OCI-LY3 (cell line): ENCODE results near the gene ACVRL1.

Experiments
- H2AFZ ChIP-seq: fragments of 200-600, 300-600 bp; shearing (Covaris generic); 2 replicates; pipeline ENCODE4 v1.6.0; 2014; ENCODE audit warnings: antibody characterized with exemption, low read depth, low read length
- H3K27ac ChIP-seq: fragments of 200-600, 300-600 bp; sonication (generic); 2 replicates; pipeline ENCODE4 v1.5.1; 2014; ENCODE audit warnings: mild to moderate bottlenecking, low read length, moderate library complexity, mixed read lengths
- H3K27me3 ChIP-seq: fragments of 200-600, 300-600 bp; sonication (generic); 2 replicates; pipeline ENCODE4 v1.6.1; 2014; ENCODE audit warnings: low read depth, low read length, mixed read lengths
- H3K36me3 ChIP-seq: fragments of 200-600, 300-600 bp; sonication (generic); replicated peaks from 2 replicates; pipeline ENCODE3; 2014; ENCODE audit warnings: low read depth, low read length, mixed read lengths
- H3K4me1 ChIP-seq: fragments of 300-600, 200-600 bp; sonication (generic); 2 replicates; pipeline ENCODE4 v1.6.1; 2014; ENCODE audit warnings: low read length, mixed read lengths
- H3K4me2 ChIP-seq: fragments of 200-600, 300-600 bp; sonication (generic); 2 replicates; pipeline ENCODE4 v1.6.1; 2014; ENCODE audit warnings: low read length, mixed read lengths
- H3K4me3 ChIP-seq: fragments of 300-600, 200-600 bp; sonication (generic); 2 replicates; pipeline ENCODE4 v1.5.1; 2014; ENCODE audit warnings: antibody characterized with exemption, mild to moderate bottlenecking, low read length, moderate library complexity
- H3K79me2 ChIP-seq: fragments of 300-600, 200-600 bp; shearing (Covaris generic); 2 replicates; pipeline ENCODE4 v1.6.1; 2014; ENCODE audit warnings: mild to moderate bottlenecking, low read length, mixed read lengths
- H3K9ac ChIP-seq: fragments of 300-600, 200-600 bp; shearing (Covaris generic); 2 replicates; pipeline ENCODE4 v1.6.0; 2014; ENCODE audit warnings: mild to moderate bottlenecking, low read length, moderate library complexity
- H3K9me3 ChIP-seq: fragments of 200-600, 300-600 bp; shearing (Covaris generic); 2 replicates; pipeline ENCODE4 v1.6.1; 2014; ENCODE audit warnings: low read length, mixed read lengths; ENCODE audit not compliant: insufficient read depth
- H4K20me1 ChIP-seq: fragments of 200-600, 300-600 bp; sonication (generic); 2 replicates; pipeline ENCODE4 v1.6.1; 2016; ENCODE audit warnings: low read length, mixed read lengths; ENCODE audit not compliant: insufficient read depth
- CTCF ChIP-seq: fragments of 200-600, 300-600 bp; sonication (generic); IDR thresholded peaks from 2 replicates; pipeline ENCODE4 v1.5.1; 2014; ENCODE audit warnings: antibody characterized with exemption, low read length, low read depth
- EZH2phosphoT487 ChIP-seq: fragments of 200-600 bp; shearing (Covaris generic); IDR thresholded peaks from 2 replicates; pipeline ENCODE4 v1.6.1; 2018; ENCODE audit warnings: antibody characterized with exemption, mixed run types, low read depth

The ACVRL1 gene

GRCh38 chr12:51941604-51942003 lies 34.3 kb downstream of the ACVRL1 start:
- Histone ChIP-seq H3K4me2 (no peak overlapping the region), H3K9ac (no peak overlapping the region), H2AFZ (no peak overlapping the region), H3K36me3 (peaks cover 3% of the 10 kb centered on the region), H3K9me3 (peaks cover 16% of the 10 kb centered on the region), H4K20me1 (no peaks in the 10 kb centered on the region), H3K27me3 (peaks cover 42% of the 10 kb centered on the region), H3K4me1 (no peaks in the 10 kb centered on the region), H3K4me3 (no peak overlapping the region), H3K27ac (no peak overlapping the region), H3K79me2 (no peaks in the 10 kb centered on the region)
- no peak for TF ChIP-seq CTCF
- no peak for TF ChIP-seq EZH2phosphoT487

GRCh38 chr12:51942056-51942455 lies 34.8 kb downstream of the ACVRL1 start:
- peaks cover 42% of the 10 kb centered on the region for H3K27me3 ChIP-seq
- TF ChIP-seq CTCF (no peak), EZH2phosphoT487 (no peak)
- H4K20me1 ChIP-seq = no peaks in the 10 kb centered on the region
- H3K4me2 ChIP-seq = no peak overlapping the region
- H3K9ac ChIP-seq = no peak overlapping the region
- peaks cover 16% of the 10 kb centered on the region for H3K9me3 ChIP-seq
- no peaks in the 10 kb centered on the region for H3K79me2 ChIP-seq
- H3K36me3 ChIP-seq = peaks cover 3% of the 10 kb centered on the region
- H2AFZ ChIP-seq = no peak overlapping the region
- H3K4me3 ChIP-seq = no peak overlapping the region
- no peak overlapping the region for H3K27ac ChIP-seq
- no peaks in the 10 kb centered on the region for H3K4me1 ChIP-seq

GRCh38 chr12:51942501-51943000 lies 35.2 kb downstream of the ACVRL1 start:
- no peaks in the 10 kb centered on the region for H4K20me1 ChIP-seq
- no peak for TF ChIP-seq EZH2phosphoT487
- TF ChIP-seq CTCF = no peak
- peaks cover 3% of the 10 kb centered on the region for H3K36me3 ChIP-seq
- peaks cover 44% of the 10 kb centered on the region for H3K27me3 ChIP-seq
- H3K4me3 ChIP-seq = no peak overlapping the region
- no peak overlapping the region for H3K4me2 ChIP-seq
- H3K79me2 ChIP-seq = no peaks in the 10 kb centered on the region
- no peak overlapping the region for H2AFZ ChIP-seq
- H3K4me1 ChIP-seq = no peaks in the 10 kb centered on the region
- no peak overlapping the region for H3K9ac ChIP-seq
- no peak overlapping the region for H3K27ac ChIP-seq
- H3K9me3 ChIP-seq = peaks cover 16% of the 10 kb centered on the region

GRCh38 chr12:51943346-51943745 lies 36.0 kb downstream of the ACVRL1 start:
- Histone ChIP-seq H3K9me3 (peaks cover 16% of the 10 kb centered on the region), H3K4me1 (no peaks in the 10 kb centered on the region), H3K9ac (no peak overlapping the region), H2AFZ (no peak overlapping the region), H3K79me2 (no peaks in the 10 kb centered on the region), H3K36me3 (peaks cover 3% of the 10 kb centered on the region), H4K20me1 (no peaks in the 10 kb centered on the region), H3K4me3 (no peak overlapping the region), H3K4me2 (no peak overlapping the region), H3K27me3 (peaks cover 44% of the 10 kb centered on the region), H3K27ac (no peak overlapping the region)
- TF ChIP-seq EZH2phosphoT487 (no peak), CTCF (no peak)
